NCI-H460 (cell line): ENCODE measurements around the gene KIF5C. TPM values are rescaled to one million over a fixed set of nuclear protein-coding genes. Genes with fewer than 3 reads are reported as not detected.
"Not testable (repeated sequence)": the region's sequence is repeated elsewhere in the genome, so short reads cannot be mapped to it uniquely, and the experiment has no call there.

ENCODE experiments used
- DNase-seq: peaks from one replicate; pipeline ENCODE4 v3.0.0-alpha.2; 2016; ENCODE audit warnings: low read depth; ENCODE audit errors: extremely low read depth
- polyA plus RNA-seq: library from polyadenylated mRNA; depleted of rRNA; stranded (reverse); fragments of >200 nt; gene quantifications from 2 replicates; pipeline ENCODE4 v1.2.3, GENCODE V29; 2014; cell fraction: nucleus; rRNA removed
- total RNA-seq: library from RNA; depleted of rRNA; stranded (reverse); fragments of >200 nt; shearing (Covaris generic); gene quantifications from 2 replicates; pipeline ENCODE4 v1.2.3, GENCODE V29; 2014; rRNA removed

Gene KIF5C
- 0.46 and 0.64 TPM in 2 replicates for total RNA-seq
- 0.43 and 1.9 TPM in 2 replicates for polyA plus RNA-seq

- DNase-seq: peak; percentile 71
Measured at GRCh38 chr2:148874868-148875341, at the start of gene KIF5C. TSS of gene KIF5C (plus strand) at chr2:148875227. CDS start at chr2:148875618, 391 bp downstream.

GRCh38 chr2:148826791-148827190, 48.2 kb upstream of the KIF5C start:
- DNase-seq: no peak

GRCh38 chr2:148828941-148829340, 46.1 kb upstream of the KIF5C start:
- DNase-seq: no peak

- DNase-seq: no peak
Measured at GRCh38 chr2:148829618-148830017, 45.4 kb upstream of the KIF5C start.

GRCh38 chr2:148832637-148833036, 42.4 kb upstream of the KIF5C start:
- DNase-seq: no peak

GRCh38 chr2:148842050-148842449, 33.0 kb upstream of the KIF5C start:
- DNase-seq: no peak

GRCh38 chr2:148848146-148848545, 26.9 kb upstream of the KIF5C start:
- no peak for DNase-seq

GRCh38 chr2:148853458-148853857, 21.6 kb upstream of the KIF5C start:
- DNase-seq: no peak

- DNase-seq: no peak
Measured at GRCh38 chr2:148860037-148860436, 15.0 kb upstream of the KIF5C start.

GRCh38 chr2:148861367-148861766, 13.7 kb upstream of the KIF5C start:
- DNase-seq: no peak

GRCh38 chr2:148862478-148862877, 12.5 kb upstream of the KIF5C start:
- DNase-seq: not testable (repeated sequence)

- no peak for DNase-seq
Measured at GRCh38 chr2:148865512-148865911, 9.5 kb upstream of the KIF5C start.

- no peak for DNase-seq
Measured at GRCh38 chr2:148866091-148866490, 8.9 kb upstream of the KIF5C start.

GRCh38 chr2:148867079-148867769, 7.8 kb upstream of the KIF5C start:
- DNase-seq: no peak

- DNase-seq: no peak
Measured at GRCh38 chr2:148875387-148876051, 492 bp downstream of the KIF5C start.

- DNase-seq: no peak
Measured at GRCh38 chr2:148876202-148876594, 1.2 kb downstream of the KIF5C start.

GRCh38 chr2:148876595-148877402, 1.8 kb downstream of the KIF5C start:
- DNase-seq: no peak

GRCh38 chr2:148877403-148877740, 2.3 kb downstream of the KIF5C start:
- DNase-seq: no peak

- DNase-seq: no peak
Measured at GRCh38 chr2:148880636-148881035, 5.6 kb downstream of the KIF5C start.

GRCh38 chr2:148882051-148882450, 7.0 kb downstream of the KIF5C start:
- DNase-seq: no peak

- no peak for DNase-seq
Measured at GRCh38 chr2:148885209-148885608, 10.2 kb downstream of the KIF5C start.
